Measurements from ENCODE around the gene TCF7L1. TPM values are rescaled to one million over a fixed set of nuclear protein-coding genes. Genes with fewer than 3 reads are reported as not detected.

Gene TCF7L1
- total RNA-seq, 1 donor from 2014 or later: 0.18 TPM

DNA sequence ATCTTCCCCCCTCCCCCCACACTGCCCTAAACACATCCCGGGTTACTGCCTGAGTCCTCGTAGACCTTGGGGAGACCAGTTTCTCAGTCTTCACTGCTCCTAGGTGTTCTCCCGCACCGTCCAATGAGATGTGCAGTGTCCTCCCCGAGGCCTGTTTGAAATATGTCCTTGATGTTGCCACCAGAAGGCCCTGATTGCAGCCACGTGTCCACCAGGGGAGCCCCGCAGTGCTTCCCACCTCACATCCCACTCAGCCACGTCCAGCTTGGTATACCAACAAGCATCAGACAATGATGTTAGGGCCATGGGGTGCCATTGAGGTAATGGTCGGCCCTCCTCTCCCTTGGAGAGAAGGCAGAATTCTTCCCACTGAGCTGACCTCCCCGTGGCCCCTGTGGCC is 38.7 kb downstream of the TCF7L1 start:
- Mint-ChIP-seq H3K9me3 (no peaks in the 10 kb centered on the region), H3K4me1 (ENCODE audit: low read depth) (no peaks in the 10 kb centered on the region), H3K27me3 (ENCODE audit: low read depth) (no peaks in the 10 kb centered on the region), H3K36me3 (ENCODE audit: low read depth) (no peaks in the 10 kb centered on the region), H3K4me3 (ENCODE audit: low read depth) (no peak overlapping the region), H3K27ac (no peak overlapping the region)
- no peak for DNase-seq (ENCODE audit: low spot score)
- intact Hi-C loops (cut with micrococcal nuclease): no loop called here

DNA sequence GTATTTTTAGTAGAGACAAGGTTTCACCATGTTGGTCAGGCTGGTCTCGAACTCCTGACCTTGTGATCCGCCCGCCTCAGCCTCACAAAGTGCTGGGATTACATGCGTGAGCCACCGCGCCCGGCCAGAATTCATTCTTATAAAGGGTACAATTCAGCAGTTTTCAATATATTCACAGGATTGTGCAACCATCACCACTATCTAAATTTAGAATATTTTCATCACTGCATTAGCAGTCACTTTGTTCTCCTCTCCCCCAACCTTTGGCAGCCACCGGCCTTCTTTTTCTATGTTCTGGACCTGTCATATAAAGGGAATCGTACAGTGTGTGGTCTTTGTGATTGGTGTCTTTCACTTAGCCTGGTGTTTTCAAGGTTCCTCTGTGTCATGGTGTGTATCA is 40.7 kb downstream of the TCF7L1 start:
- peaks cover 1% of the 10 kb centered on the region for H3K4me1 Mint-ChIP-seq (ENCODE audit: low read depth)
- H3K36me3 Mint-ChIP-seq (ENCODE audit: low read depth): no peaks in the 10 kb centered on the region
- no peak overlapping the region for H3K4me3 Mint-ChIP-seq (ENCODE audit: low read depth)
- H3K9me3 Mint-ChIP-seq: no peaks in the 10 kb centered on the region
- H3K27me3 Mint-ChIP-seq (ENCODE audit: low read depth): peaks cover 1% of the 10 kb centered on the region
- DNase-seq (ENCODE audit: low spot score): no peak
- intact Hi-C loops (cut with micrococcal nuclease): no loop called here
- no peak overlapping the region for H3K27ac Mint-ChIP-seq

DNA sequence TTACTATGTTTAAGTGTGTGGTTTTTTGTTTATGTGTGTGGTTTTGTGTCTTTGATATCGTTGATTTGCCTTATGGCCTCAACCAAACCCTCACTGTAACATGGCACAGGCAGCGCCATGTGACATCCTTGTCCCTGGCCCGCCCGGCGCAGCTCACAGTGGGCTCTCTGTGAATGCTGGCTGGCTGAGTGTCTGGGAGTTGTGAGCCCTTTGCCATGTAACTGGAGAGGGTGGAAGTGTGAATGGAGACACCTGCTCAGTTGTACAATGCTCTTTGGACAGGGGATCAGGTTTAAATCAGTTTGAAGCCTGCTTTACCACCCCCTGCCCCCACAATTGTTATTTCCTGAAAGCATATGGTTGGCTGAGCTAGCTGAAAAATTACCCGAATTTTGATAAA is 41.8 kb downstream of the TCF7L1 start:
- DNase-seq (ENCODE audit: low spot score): no peak
- Mint-ChIP-seq H3K36me3 (ENCODE audit: low read depth) (no peaks in the 10 kb centered on the region), H3K4me3 (ENCODE audit: low read depth) (no peak overlapping the region), H3K27me3 (ENCODE audit: low read depth) (peaks cover 1% of the 10 kb centered on the region), H3K9me3 (no peaks in the 10 kb centered on the region), H3K4me1 (ENCODE audit: low read depth) (peaks cover 1% of the 10 kb centered on the region), H3K27ac (no peak overlapping the region)
- intact Hi-C loops (cut with micrococcal nuclease): no loop called here

DNA sequence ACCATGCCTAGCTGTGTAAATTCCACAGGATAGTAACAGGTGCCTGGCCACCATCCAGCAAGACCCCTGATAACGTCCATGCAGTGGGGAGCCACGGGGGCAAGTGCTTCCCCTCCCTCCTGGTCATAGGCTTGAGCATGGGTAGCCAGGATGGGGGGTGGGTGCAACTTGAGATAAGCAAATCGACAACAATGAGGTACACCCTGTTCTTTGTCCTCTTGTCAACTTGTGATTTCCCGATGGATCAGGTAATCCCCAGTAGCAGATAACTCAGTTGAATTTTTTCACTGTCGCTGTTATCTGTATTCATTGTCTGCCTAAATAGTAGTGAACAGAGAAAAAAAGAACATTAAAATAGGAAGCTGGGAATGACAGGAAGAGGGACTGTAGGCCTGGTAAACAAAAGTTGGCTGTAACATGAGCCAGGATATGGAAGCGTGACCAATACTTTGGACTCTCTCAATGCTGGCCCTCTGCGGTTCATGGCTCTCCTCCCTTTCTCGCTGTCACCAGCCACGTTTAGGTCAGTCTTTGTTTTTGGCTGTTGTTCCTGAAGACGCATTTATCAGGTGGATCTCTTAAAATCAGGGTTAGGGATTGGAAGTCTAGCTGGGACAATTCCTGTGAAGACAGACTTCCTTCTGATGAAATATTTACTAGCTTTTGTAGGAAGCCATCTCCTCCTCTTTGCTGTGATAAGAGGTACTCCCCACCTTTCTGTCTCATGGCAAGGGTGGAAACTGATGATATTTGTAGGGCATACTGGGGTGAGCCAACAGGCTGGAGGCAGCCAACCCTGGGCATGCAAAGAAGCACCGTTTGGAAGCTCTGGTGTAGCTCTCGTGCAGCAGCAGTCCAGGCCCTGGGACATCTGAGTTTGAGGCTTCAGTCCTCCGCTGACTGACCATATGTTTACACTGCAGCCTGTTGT is 42.4 kb downstream of the TCF7L1 start:
- no peaks in the 10 kb centered on the region for H3K36me3 Mint-ChIP-seq (ENCODE audit: low read depth)
- no peaks in the 10 kb centered on the region for H3K9me3 Mint-ChIP-seq
- DNase-seq (ENCODE audit: low spot score): no peak
- no peak overlapping the region for H3K27ac Mint-ChIP-seq
- H3K27me3 Mint-ChIP-seq (ENCODE audit: low read depth): peaks cover 1% of the 10 kb centered on the region
- intact Hi-C loops (cut with micrococcal nuclease): no loop called here
- peaks cover 1% of the 10 kb centered on the region for H3K4me1 Mint-ChIP-seq (ENCODE audit: low read depth)
- no peak overlapping the region for H3K4me3 Mint-ChIP-seq (ENCODE audit: low read depth)

DNA sequence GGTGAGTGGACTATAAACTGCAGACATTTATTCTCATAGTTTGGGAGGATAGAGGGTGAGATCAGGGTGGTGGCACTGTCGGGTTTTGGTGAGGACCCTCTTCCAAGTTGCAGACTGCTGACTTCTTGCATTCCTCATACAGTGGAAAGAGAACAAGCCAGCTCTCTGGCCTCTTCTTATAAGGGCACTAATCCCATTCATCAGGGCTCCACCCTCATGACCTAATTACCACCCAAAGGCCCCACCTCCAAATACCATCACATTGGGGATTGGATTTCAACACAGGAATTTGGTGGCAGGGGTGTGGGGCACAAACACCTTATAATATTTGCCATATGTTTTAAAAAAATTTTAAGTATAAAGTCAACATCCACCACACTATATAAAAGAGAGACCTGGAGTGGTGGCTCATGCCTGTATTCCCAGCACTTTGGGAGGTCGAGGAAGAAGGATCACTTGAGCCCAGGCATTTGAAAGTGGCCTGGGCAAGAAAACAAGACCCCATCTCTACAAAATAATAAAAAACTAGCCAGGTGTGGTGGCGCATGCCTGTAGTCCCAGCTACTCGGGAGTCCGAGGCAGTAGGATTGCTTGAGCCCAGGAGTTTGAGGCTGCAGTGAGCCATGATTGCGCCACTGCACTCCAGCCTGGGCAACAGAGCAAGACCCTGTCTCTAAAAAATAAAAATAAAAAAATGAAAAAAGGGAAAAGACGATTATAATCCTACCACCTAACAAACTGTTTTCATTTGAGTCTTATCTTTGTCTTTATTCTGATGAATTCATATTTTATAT is 44.0 kb downstream of the TCF7L1 start:
- no peaks in the 10 kb centered on the region for H3K36me3 Mint-ChIP-seq (ENCODE audit: low read depth)
- H3K4me1 Mint-ChIP-seq (ENCODE audit: low read depth): peaks cover 1% of the 10 kb centered on the region
- DNase-seq (ENCODE audit: low spot score): no peak
- no peak overlapping the region for H3K27ac Mint-ChIP-seq
- intact Hi-C loops (cut with micrococcal nuclease): no loop called here
- H3K4me3 Mint-ChIP-seq (ENCODE audit: low read depth): no peak overlapping the region
- H3K27me3 Mint-ChIP-seq (ENCODE audit: low read depth): peaks cover 4% of the 10 kb centered on the region
- no peaks in the 10 kb centered on the region for H3K9me3 Mint-ChIP-seq

DNA sequence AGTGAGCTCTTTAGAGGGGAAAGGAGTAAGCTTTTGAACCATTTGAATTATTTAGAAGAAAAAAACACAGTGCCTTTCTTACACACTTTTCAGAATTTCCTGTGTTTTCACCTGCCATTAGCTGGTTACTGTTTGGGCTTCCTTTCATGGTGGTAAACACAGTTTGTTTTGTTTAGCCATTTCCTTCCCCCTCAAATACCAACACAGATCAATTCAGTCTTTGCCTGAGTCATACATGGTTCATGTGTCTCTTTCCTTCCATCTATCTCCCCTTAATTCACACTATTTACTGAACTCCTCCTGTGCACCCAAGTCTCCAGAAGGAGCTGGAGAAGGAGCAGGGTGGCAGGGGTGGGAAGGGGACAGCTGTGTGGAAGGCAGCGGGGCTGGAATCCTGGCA is 45.0 kb downstream of the TCF7L1 start:
- no peaks in the 10 kb centered on the region for H3K9me3 Mint-ChIP-seq
- intact Hi-C loops (cut with micrococcal nuclease): no loop called here
- H3K27ac Mint-ChIP-seq: no peak overlapping the region
- peaks cover 4% of the 10 kb centered on the region for H3K27me3 Mint-ChIP-seq (ENCODE audit: low read depth)
- H3K4me3 Mint-ChIP-seq (ENCODE audit: low read depth): no peak overlapping the region
- DNase-seq (ENCODE audit: low spot score): no peak
- peaks cover 1% of the 10 kb centered on the region for H3K4me1 Mint-ChIP-seq (ENCODE audit: low read depth)
- H3K36me3 Mint-ChIP-seq (ENCODE audit: low read depth): no peaks in the 10 kb centered on the region

DNA sequence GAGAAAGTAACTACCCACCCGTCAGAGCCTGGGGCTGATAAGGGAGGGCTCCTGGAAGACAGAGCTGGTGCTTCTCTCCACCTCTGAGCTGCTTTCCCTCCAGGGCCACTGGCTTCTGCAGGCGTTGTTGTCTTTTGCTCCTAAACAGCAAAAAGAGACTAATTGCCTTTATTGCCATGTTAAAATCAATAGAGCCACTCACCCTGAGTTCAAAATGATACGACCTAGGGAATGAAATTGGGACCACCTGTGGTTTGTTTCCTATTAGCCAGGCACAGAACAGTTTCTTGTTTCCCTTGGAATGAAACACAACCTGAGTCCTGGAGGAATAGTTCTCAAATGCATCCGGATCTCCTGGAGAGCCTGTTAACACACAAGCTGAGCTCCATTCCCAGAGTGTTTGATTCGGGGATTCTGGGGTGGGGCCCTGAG is 45.8 kb downstream of the TCF7L1 start:
- Mint-ChIP-seq H3K27ac (no peak overlapping the region), H3K4me3 (ENCODE audit: low read depth) (no peak overlapping the region), H3K36me3 (ENCODE audit: low read depth) (no peaks in the 10 kb centered on the region), H3K27me3 (ENCODE audit: low read depth) (peaks cover 4% of the 10 kb centered on the region), H3K4me1 (ENCODE audit: low read depth) (peaks cover 1% of the 10 kb centered on the region), H3K9me3 (no peaks in the 10 kb centered on the region)
- no peak for DNase-seq (ENCODE audit: low spot score)
- intact Hi-C loops (cut with micrococcal nuclease): no loop called here

DNA sequence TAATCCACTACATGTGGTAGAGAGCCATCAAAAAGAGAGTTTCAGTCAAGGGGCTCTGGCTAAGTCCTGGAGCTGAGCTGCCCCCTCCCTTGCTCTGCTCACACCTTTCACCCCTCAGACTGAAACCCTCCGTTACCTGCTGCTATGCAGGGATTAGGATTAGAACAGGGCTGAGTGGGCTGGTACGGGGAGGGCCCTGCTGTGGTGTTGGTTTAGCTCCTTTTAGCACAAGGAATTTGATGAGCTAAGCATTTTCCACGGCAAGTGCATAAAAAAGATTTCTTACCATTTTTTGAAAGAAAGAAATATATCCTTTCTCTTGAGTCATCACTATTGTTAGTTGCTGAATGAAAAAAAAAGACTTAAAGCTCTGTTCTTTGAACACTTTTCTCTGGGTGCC is 46.3 kb downstream of the TCF7L1 start:
- peaks cover 1% of the 10 kb centered on the region for H3K4me1 Mint-ChIP-seq (ENCODE audit: low read depth)
- H3K27ac Mint-ChIP-seq: no peak overlapping the region
- no peak for DNase-seq (ENCODE audit: low spot score)
- intact Hi-C loops (cut with micrococcal nuclease): no loop called here
- H3K27me3 Mint-ChIP-seq (ENCODE audit: low read depth): peaks cover 4% of the 10 kb centered on the region
- no peak overlapping the region for H3K4me3 Mint-ChIP-seq (ENCODE audit: low read depth)
- H3K9me3 Mint-ChIP-seq: no peaks in the 10 kb centered on the region
- no peaks in the 10 kb centered on the region for H3K36me3 Mint-ChIP-seq (ENCODE audit: low read depth)

DNA sequence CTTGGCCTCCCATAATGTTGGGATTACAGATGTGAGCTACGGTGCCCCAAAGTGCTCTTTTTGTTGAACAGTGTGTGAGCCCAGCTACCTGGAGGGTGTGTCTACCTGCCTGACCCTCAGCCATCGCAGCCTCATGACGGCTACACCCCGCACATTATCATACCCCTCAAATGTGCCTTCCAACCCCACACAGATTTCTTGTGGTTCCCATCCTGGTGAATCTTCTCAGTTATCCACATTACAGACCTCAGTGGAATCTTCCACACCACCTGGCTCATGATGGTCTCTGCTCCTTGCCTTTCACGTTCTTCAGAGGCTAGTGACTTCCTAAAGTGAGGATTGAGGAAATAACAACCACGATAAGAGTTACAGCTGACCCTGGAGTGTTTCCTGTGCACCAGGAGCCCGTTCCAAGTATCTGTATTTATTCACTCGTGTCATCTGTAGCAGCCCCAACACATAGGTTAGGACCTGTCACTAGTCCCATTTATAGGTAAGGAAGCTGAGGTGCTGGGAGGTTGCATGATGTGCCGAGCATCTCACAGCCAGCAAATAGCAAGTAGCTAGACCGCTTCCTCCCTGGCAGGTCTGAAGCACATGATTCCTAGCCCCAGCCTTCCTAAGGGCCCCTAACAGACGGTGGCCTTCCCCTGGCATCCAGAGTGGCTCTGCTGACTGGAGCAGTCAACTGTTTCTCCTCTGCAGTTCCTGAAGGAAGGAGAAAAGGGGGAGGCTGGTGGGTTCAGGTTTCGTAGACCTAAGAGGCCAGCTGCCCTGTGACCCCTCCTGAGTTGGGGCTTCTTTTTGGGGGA is 47.3 kb downstream of the TCF7L1 start:
- H3K9me3 Mint-ChIP-seq: no peaks in the 10 kb centered on the region
- H3K4me3 Mint-ChIP-seq (ENCODE audit: low read depth): no peak overlapping the region
- H3K4me1 Mint-ChIP-seq (ENCODE audit: low read depth): peaks cover 1% of the 10 kb centered on the region
- DNase-seq (ENCODE audit: low spot score): no peak
- intact Hi-C loops (cut with micrococcal nuclease): loop anchor here (10.0 kb wide), 1 partner anchor 114 kb away; no protein-coding TSS in a partner anchor
- no peak overlapping the region for H3K27ac Mint-ChIP-seq
- H3K27me3 Mint-ChIP-seq (ENCODE audit: low read depth): peaks cover 4% of the 10 kb centered on the region
- H3K36me3 Mint-ChIP-seq (ENCODE audit: low read depth): no peaks in the 10 kb centered on the region

DNA sequence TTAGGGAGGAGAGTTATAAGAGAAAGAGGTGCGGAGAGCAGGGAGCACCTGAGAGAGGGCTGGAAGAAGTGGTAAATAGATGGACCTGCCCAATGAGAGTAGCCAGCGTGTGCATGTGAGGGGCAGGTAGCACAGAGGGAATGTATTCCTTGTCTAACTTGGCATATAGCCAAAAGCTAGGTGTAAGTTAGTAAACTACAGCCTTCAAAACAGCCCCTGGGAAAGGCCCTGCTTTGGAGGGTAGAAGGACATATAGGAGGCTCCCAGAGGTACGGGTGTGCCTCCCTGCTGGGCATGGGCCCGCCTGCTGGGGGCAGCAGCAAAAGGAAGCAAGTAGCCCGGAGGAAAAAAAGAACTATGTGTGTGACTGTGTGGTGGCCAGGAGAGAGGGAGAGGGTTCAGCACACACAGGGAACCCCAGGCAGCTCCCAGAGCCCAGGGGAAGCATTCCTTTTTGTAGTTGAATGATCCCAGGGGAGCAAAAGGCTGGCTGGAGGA is 48.0 kb downstream of the TCF7L1 start:
- Mint-ChIP-seq H3K9me3 (no peaks in the 10 kb centered on the region), H3K27me3 (ENCODE audit: low read depth) (peaks cover 4% of the 10 kb centered on the region), H3K27ac (no peak overlapping the region), H3K36me3 (ENCODE audit: low read depth) (no peaks in the 10 kb centered on the region), H3K4me1 (ENCODE audit: low read depth) (peaks cover 1% of the 10 kb centered on the region), H3K4me3 (ENCODE audit: low read depth) (no peak overlapping the region)
- DNase-seq (ENCODE audit: low spot score): no peak
- intact Hi-C loops (cut with micrococcal nuclease): loop anchor here (10.0 kb wide), 1 partner anchor 114 kb away; no protein-coding TSS in a partner anchor

DNA sequence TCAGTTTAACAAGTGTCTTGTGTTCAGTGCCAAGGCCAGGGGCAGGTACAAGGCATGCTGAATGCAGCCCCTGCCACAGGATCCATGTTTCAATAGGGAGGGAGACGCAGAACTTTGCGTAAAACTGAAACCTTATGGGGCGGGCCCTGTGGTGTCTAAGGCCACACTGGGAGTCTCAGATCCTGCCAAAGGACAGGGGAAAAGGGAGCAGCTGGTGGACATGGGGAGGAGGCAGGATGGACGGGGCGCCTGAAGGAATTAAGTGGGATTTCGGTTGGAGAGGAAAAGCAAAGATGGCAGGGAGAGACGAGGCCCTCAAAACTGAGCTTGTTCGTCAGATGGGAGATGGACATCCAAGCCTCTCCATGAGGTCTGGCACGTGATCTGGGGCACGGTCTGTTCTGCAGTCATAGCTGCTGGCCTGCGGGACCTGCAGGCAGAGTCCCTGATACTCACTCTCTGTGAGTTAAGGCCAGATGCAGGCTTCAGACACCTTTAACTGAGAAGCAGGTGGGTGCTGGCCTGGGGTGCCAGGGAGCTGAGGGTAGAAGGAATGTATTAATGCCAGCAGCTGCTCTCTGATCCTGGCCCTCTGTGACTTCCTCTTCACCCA is 48.8 kb downstream of the TCF7L1 start:
- Mint-ChIP-seq H3K4me1 (ENCODE audit: low read depth) (peaks cover 1% of the 10 kb centered on the region), H3K9me3 (no peaks in the 10 kb centered on the region), H3K27ac (no peak overlapping the region), H3K36me3 (ENCODE audit: low read depth) (no peaks in the 10 kb centered on the region), H3K27me3 (ENCODE audit: low read depth) (peaks cover 4% of the 10 kb centered on the region), H3K4me3 (ENCODE audit: low read depth) (no peak overlapping the region)
- intact Hi-C loops (cut with micrococcal nuclease): loop anchor here (10.0 kb wide), 1 partner anchor 113 kb away; no protein-coding TSS in a partner anchor
- no peak for DNase-seq (ENCODE audit: low spot score)

DNA sequence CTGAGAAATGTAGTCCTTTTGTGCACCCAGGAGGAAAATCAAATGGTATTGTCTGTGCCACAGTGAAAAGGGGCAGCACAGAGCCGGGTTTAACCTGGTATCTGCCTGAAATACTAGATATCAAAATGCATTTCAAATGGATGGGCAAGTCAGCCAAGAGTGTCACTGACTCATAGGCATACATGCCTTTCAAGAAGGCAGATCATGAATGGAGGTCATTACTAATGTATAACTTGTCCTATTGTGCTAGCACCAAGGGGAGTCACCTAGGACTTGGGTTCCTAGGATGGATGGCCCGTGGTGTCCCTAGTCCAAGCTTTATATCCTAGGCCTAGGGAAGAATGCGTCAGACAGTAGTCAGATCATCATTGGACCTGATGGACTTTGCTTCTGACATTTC is 49.9 kb downstream of the TCF7L1 start:
- H3K4me1 Mint-ChIP-seq (ENCODE audit: low read depth): peaks cover 1% of the 10 kb centered on the region
- intact Hi-C loops (cut with micrococcal nuclease): loop anchor here (10.0 kb wide), 1 partner anchor 112 kb away; no protein-coding TSS in a partner anchor
- no peak for DNase-seq (ENCODE audit: low spot score)
- peaks cover 12% of the 10 kb centered on the region for H3K27me3 Mint-ChIP-seq (ENCODE audit: low read depth)
- no peak overlapping the region for H3K4me3 Mint-ChIP-seq (ENCODE audit: low read depth)
- no peaks in the 10 kb centered on the region for H3K9me3 Mint-ChIP-seq
- H3K36me3 Mint-ChIP-seq (ENCODE audit: low read depth): no peaks in the 10 kb centered on the region
- no peak overlapping the region for H3K27ac Mint-ChIP-seq

Data from activated T-helper 2 cell treated with anti-CD3 and anti-CD28 coated beads, Interferon-gamma antibody, Interleukin-2, Interleukin-4, amounts not matched to agents 10 μg/mL and 5 μg/mL and 100 μg/mL, durations not matched to agents 14 hours and 24 hours and 36 hours (primary cell).